Keratinocyte (primary cell): ENCODE results near the gene BRINP3. TPM values are rescaled to one million over a fixed set of nuclear protein-coding genes. Genes with fewer than 3 reads are reported as not detected.

Experiments used
- DNase-seq: peaks from one replicate; pipeline ENCODE4 v3.0.0-alpha.2; 2011; ENCODE audit warnings: low read depth, missing footprints, low spot score
- FAIRE-seq: peaks from 2 replicates; lab custom pipeline; 2011; peaks lifted over from hg19 to GRCh38; lab: Jason Lieb, UNC
- H2AFZ ChIP-seq: 2 replicates; pipeline ENCODE4 v1.6.0; 2012; ENCODE audit warnings: low read length, control low read depth, inconsistent platforms; ENCODE audit not compliant: control insufficient read depth
- H3K27ac ChIP-seq: 2 replicates; pipeline ENCODE4 v1.5.1; 2011; ENCODE audit warnings: low read length; ENCODE audit not compliant: control insufficient read depth, insufficient read depth
- H3K27me3 ChIP-seq: 3 replicates; pipeline ENCODE4 v1.6.0; 2011; ENCODE audit warnings: low read length; ENCODE audit not compliant: control insufficient read depth, insufficient read depth; ENCODE audit errors: extremely low read depth
- H3K36me3 ChIP-seq, 2 experiments: 2 replicates in 1 of 2; 3 replicates in 1 of 2; pipeline ENCODE4 v1.5.1; 2011; ENCODE audit warnings: low read length in 2 of 2, mild to moderate bottlenecking in 1 of 2; ENCODE audit not compliant: control insufficient read depth in 2 of 2, insufficient read depth in 2 of 2; ENCODE audit errors: extremely low read depth in 1 of 2
- H3K4me1 ChIP-seq: 3 replicates; pipeline ENCODE4 v1.5.1; 2011; ENCODE audit warnings: low read length; ENCODE audit not compliant: control insufficient read depth, insufficient read depth; ENCODE audit errors: extremely low read depth
- H3K4me2 ChIP-seq: 3 replicates; pipeline ENCODE4 v1.6.0; 2011; ENCODE audit warnings: low read depth, low read length; ENCODE audit not compliant: control insufficient read depth, insufficient read depth; ENCODE audit errors: extremely low read depth
- H3K4me3 ChIP-seq, 3 experiments: fragments of 200-600 bp in 1 of 3; sonication (generic) in 1 of 3; 2 replicates in 2 of 3; 3 replicates in 1 of 3; pipeline ENCODE4 v1.5.1; 2011 to 2016; ENCODE audit warnings: low read length in 3 of 3, mild to moderate bottlenecking in 3 of 3, control low read depth in 2 of 3, inconsistent platforms in 1 of 3, low read depth in 1 of 3, mixed read lengths in 1 of 3, mixed run types in 1 of 3, moderate library complexity in 1 of 3; ENCODE audit not compliant: control insufficient read depth in 2 of 3, insufficient read depth in 2 of 3; ENCODE audit errors: extremely low read depth in 1 of 3
- H3K79me2 ChIP-seq: 2 replicates; pipeline ENCODE4 v1.6.0; 2012; ENCODE audit warnings: low read length; ENCODE audit not compliant: control insufficient read depth, insufficient read depth
- H3K9ac ChIP-seq: 3 replicates; pipeline ENCODE4 v1.6.0; 2011; ENCODE audit warnings: low read length; ENCODE audit not compliant: control insufficient read depth, insufficient read depth; ENCODE audit errors: extremely low read depth
- H3K9me1 ChIP-seq: 3 replicates; pipeline ENCODE4 v1.6.0; 2011; ENCODE audit warnings: low read length; ENCODE audit not compliant: control insufficient read depth, insufficient read depth; ENCODE audit errors: extremely low read depth
- H3K9me3 ChIP-seq: 2 replicates; pipeline ENCODE4 v1.5.1; 2012; ENCODE audit warnings: low read depth, low read length; ENCODE audit not compliant: control insufficient read depth
- H4K20me1 ChIP-seq: 3 replicates; pipeline ENCODE4 v1.6.0; 2011; ENCODE audit warnings: low read length; ENCODE audit not compliant: control insufficient read depth, insufficient read depth; ENCODE audit errors: extremely low read depth
- CTCF ChIP-seq, 3 experiments: IDR thresholded peaks in 1 of 3; conservative IDR thresholded peaks in 1 of 3; optimal IDR thresholded peaks in 1 of 3; 2 replicates in 2 of 3; 3 replicates in 1 of 3; pipeline versions ENCODE3 to v1.5.1; 2011; ENCODE audit warnings: low read length in 3 of 3, mild to moderate bottlenecking in 3 of 3, moderate library complexity in 2 of 3, control low read depth in 1 of 3, inconsistent platforms in 1 of 3; ENCODE audit not compliant: insufficient read depth in 2 of 3; ENCODE audit errors: extremely low read depth in 1 of 3
- EZH2 ChIP-seq: IDR thresholded peaks from one replicate; pipeline ENCODE4 v1.6.1; 2012; ENCODE audit warnings: inconsistent platforms, mild to moderate bottlenecking, low read length, moderate library complexity
- dilution Hi-C: fragments of 300-500 bp; cut with MboI; formaldehyde crosslinking; loops from one replicate; pipeline ENCODE4 v1.7.0; 2020; ENCODE audit warnings: low sequenced_read_pairs; ENCODE audit not compliant: extremely low pct_ligation_motif_present
- polyA plus RNA-seq, 5 experiments: library from polyadenylated mRNA; depleted of rRNA in 3 of 5; stranded (reverse) in 3 of 5; stranded (forward) in 1 of 5; unstranded in 1 of 5; fragments of >200 nt; gene quantifications; 1 replicate in 1 of 5; 2 replicates in 3 of 5; 3 replicates in 1 of 5; pipeline versions ENCODE4 v1.2.1 to v1.2.3, GENCODE V29; 2011 to 2012; ENCODE audit warnings: missing spikeins in 2 of 5, low read depth in 1 of 5, low replicate concordance in 1 of 5

The BRINP3 gene
- polyA plus RNA-seq, 1 donor (not counting 4 experiments of a cell fraction or from before 2014, with no cell fraction given): not detected

- Histone ChIP-seq H3K36me3 (no peaks in the 10 kb centered on the region), H3K9me1 (no peaks in the 10 kb centered on the region), H2AFZ (no peak overlapping the region), H3K9ac (no peak overlapping the region), H3K9me3 (no peaks in the 10 kb centered on the region), H3K79me2 (no peaks in the 10 kb centered on the region), H3K27ac (no peak overlapping the region), H4K20me1 (no peaks in the 10 kb centered on the region), H3K4me3 (no peak overlapping the region), H3K4me2 (no peak overlapping the region), H3K4me1 (no peaks in the 10 kb centered on the region), H3K27me3 (no peaks in the 10 kb centered on the region)
- dilution Hi-C loops: no loop called here
- no peak for DNase-seq
- TF ChIP-seq CTCF (optimal IDR thresholded peaks at IDR 0.05 in 1 of 3, IDR thresholded peaks at IDR 0.05 in 1 of 3, conservative IDR thresholded peaks at IDR 0.05 in 1 of 3; ENCODE audit: extremely low read depth in 1 of 3, insufficient read depth in 2 of 3, low read length in 3 of 3): peak in 1 of 3 experiments; percentile 11
- no peak for TF ChIP-seq EZH2
- FAIRE-seq: no peak
These were observed 156.7 kb downstream of the BRINP3 start for GRCh38 chr1:190320952-190321351.

GRCh38 chr1:190312763-190313162 is 164.9 kb downstream of the BRINP3 start:
- Histone ChIP-seq H3K4me1 (no peaks in the 10 kb centered on the region), H3K27ac (no peak overlapping the region), H2AFZ (no peak overlapping the region), H3K4me2 (no peak overlapping the region), H3K79me2 (no peaks in the 10 kb centered on the region), H3K9ac (no peak overlapping the region), H4K20me1 (no peaks in the 10 kb centered on the region), H3K9me3 (no peaks in the 10 kb centered on the region), H3K9me1 (no peaks in the 10 kb centered on the region), H3K27me3 (no peaks in the 10 kb centered on the region), H3K4me3 (no peak overlapping the region), H3K36me3 (no peaks in the 10 kb centered on the region)
- FAIRE-seq (no peak), DNase-seq (no peak)
- dilution Hi-C loops: no loop called here
- TF ChIP-seq CTCF (optimal IDR thresholded peaks at IDR 0.05 in 1 of 3, IDR thresholded peaks at IDR 0.05 in 1 of 3, conservative IDR thresholded peaks at IDR 0.05 in 1 of 3; ENCODE audit: extremely low read depth in 1 of 3, insufficient read depth in 2 of 3, low read length in 3 of 3): no peak
- no peak for TF ChIP-seq EZH2
